Fibroblast of lung (primary cell): ENCODE results near the gene OTUD3. TPM values are rescaled to one million over a fixed set of nuclear protein-coding genes. Genes with fewer than 3 reads are reported as not detected.
"Not testable (repeated sequence)": the region's sequence is repeated elsewhere in the genome, so short reads cannot be mapped to it uniquely, and the experiment has no call there.

ENCODE experiments used
- DNase-seq, 2 donors: peaks; one replicate each; pipeline versions ENCODE4 v3.0.0 to v3.0.0-alpha.2; 2010; ENCODE audit warnings: low read depth in 2 of 2
- H2AFZ ChIP-seq: 2 replicates; pipeline ENCODE4 v1.5.1; 2012; ENCODE audit warnings: low read length, control low read depth, inconsistent platforms
- H3K27ac ChIP-seq: 2 replicates; pipeline ENCODE4 v1.5.1; 2011; ENCODE audit warnings: low read length, control low read depth; ENCODE audit not compliant: insufficient read depth
- H3K27me3 ChIP-seq: 2 replicates; pipeline ENCODE4 v1.5.1; 2011; ENCODE audit warnings: mild to moderate bottlenecking, low read length; ENCODE audit not compliant: control insufficient read depth, insufficient read depth
- H3K36me3 ChIP-seq: 2 replicates; pipeline ENCODE4 v1.5.1; 2011; ENCODE audit warnings: low read length; ENCODE audit not compliant: control insufficient read depth, insufficient read depth
- H3K4me1 ChIP-seq: 2 replicates; pipeline ENCODE4 v1.5.1; 2011; ENCODE audit warnings: low read length; ENCODE audit not compliant: control insufficient read depth, insufficient read depth; ENCODE audit errors: extremely low read depth
- H3K4me2 ChIP-seq: 2 replicates; pipeline ENCODE4 v1.5.1; 2011; ENCODE audit warnings: low read length, control low read depth; ENCODE audit not compliant: insufficient read depth; ENCODE audit errors: extremely low read depth
- H3K4me3 ChIP-seq, 4 experiments: fragments of 200-600 bp in 1 of 4; sonication (generic) in 1 of 4; replicated peaks in 1 of 4; 2 replicates each; pipeline ENCODE4 v1.5.1; 2011 to 2016; ENCODE audit warnings: low read length in 4 of 4, low read depth in 3 of 4, mild to moderate bottlenecking in 3 of 4, control low read depth in 2 of 4, inconsistent platforms in 1 of 4, mixed read lengths in 1 of 4; ENCODE audit not compliant: insufficient read depth in 1 of 4; ENCODE audit errors: control extremely low read depth in 1 of 4
- H3K79me2 ChIP-seq: 2 replicates; pipeline ENCODE4 v1.5.1; 2012; ENCODE audit warnings: mild to moderate bottlenecking, low read length, inconsistent platforms; ENCODE audit not compliant: control insufficient read depth, insufficient read depth
- H3K9ac ChIP-seq: 2 replicates; pipeline ENCODE4 v1.5.1; 2011; ENCODE audit warnings: mild to moderate bottlenecking, low read length, control low read depth; ENCODE audit not compliant: insufficient read depth
- H3K9me3 ChIP-seq: 2 replicates; pipeline ENCODE4 v1.5.1; 2012; ENCODE audit warnings: low read depth, low read length; ENCODE audit not compliant: control insufficient read depth, insufficient read depth
- H4K20me1 ChIP-seq: 2 replicates; pipeline ENCODE4 v1.5.1; 2011; ENCODE audit warnings: low read length; ENCODE audit not compliant: control insufficient read depth, insufficient read depth; ENCODE audit errors: extremely low read depth
- CTCF ChIP-seq, 2 donors: IDR thresholded peaks in 1 of 2; conservative IDR thresholded peaks in 1 of 2; 1 replicate in 1 of 2; 2 replicates in 1 of 2; pipeline ENCODE4 v1.5.1; 2011 to 2012; ENCODE audit warnings: low read length in 2 of 2, control low read depth in 1 of 2, inconsistent platforms in 1 of 2, low read depth in 1 of 2, mild to moderate bottlenecking in 1 of 2
- EZH2 ChIP-seq: IDR thresholded peaks from 2 replicates; pipeline ENCODE4 v1.5.1; 2012; ENCODE audit warnings: low read length, control low read depth, mild to moderate bottlenecking; ENCODE audit errors: missing control alignments
- polyA plus RNA-seq, 2 donors: library from polyadenylated mRNA; depleted of rRNA in 1 of 2; stranded (reverse) in 1 of 2; unstranded in 1 of 2; fragments of >200 nt; gene quantifications; 2 replicates each; pipeline ENCODE4 v1.2.1, GENCODE V29; 2011 to 2012; ENCODE audit warnings: missing spikeins in 1 of 2
- total RNA-seq: library from RNA; depleted of rRNA; stranded (reverse); fragments of >200 nt; gene quantifications from 2 replicates; pipeline ENCODE4 v1.2.1, GENCODE V29; 2014

Gene OTUD3
- total and polyA plus RNA-seq, 2 donors (not counting 1 experiment from before 2014, with no cell fraction given): 3.0 to 5.0 TPM

- no peak for DNase-seq
- Histone ChIP-seq H3K4me2 (no peak overlapping the region), H3K4me3 (no peak overlapping the region), H3K79me2 (no peaks in the 10 kb centered on the region), H2AFZ (no peak overlapping the region), H3K27me3 (no peaks in the 10 kb centered on the region), H3K4me1 (peaks cover 4% of the 10 kb centered on the region), H3K27ac (no peak overlapping the region), H3K36me3 (no peaks in the 10 kb centered on the region), H3K9ac (no peak overlapping the region), H3K9me3 (no peaks in the 10 kb centered on the region), H4K20me1 (no peaks in the 10 kb centered on the region)
- TF ChIP-seq EZH2 (no peak), CTCF (conservative IDR thresholded peaks at IDR 0.05 in 1 of 2, IDR thresholded peaks at IDR 0.05 in 1 of 2; ENCODE audit: low read depth in 1 of 2, low read length in 2 of 2) (no peak)
Measured at GRCh38 chr1:19866029-19866428, 16.2 kb upstream of the OTUD3 start.

DNA sequence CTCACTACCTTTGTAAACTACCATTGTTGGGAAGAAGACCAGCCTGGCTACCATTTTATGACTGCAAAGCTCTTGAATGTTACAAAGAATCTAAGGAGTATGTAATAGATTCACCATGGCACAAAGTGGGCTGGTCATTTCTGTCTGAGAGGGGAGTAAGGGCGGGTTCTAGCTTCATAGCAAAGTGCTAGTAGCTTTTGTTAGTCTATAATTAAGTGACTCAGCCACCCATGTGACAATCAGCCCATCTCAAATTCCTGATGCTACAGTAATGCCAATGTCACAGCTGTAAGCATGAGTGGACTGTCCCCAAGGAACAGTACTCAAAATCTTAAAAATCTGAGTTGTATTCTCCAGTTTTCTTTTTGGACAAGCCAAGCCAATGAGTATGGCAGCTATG lies 15.4 kb upstream of the OTUD3 start:
- TF ChIP-seq EZH2 (no peak), CTCF (conservative IDR thresholded peaks at IDR 0.05 in 1 of 2, IDR thresholded peaks at IDR 0.05 in 1 of 2; ENCODE audit: low read depth in 1 of 2, low read length in 2 of 2) (no peak)
- Histone ChIP-seq H3K27me3 (no peaks in the 10 kb centered on the region), H3K36me3 (no peaks in the 10 kb centered on the region), H3K4me1 (peaks cover 4% of the 10 kb centered on the region), H3K9me3 (no peaks in the 10 kb centered on the region), H3K79me2 (no peaks in the 10 kb centered on the region), H3K27ac (no peak overlapping the region), H3K9ac (no peak overlapping the region), H3K4me2 (no peak overlapping the region), H4K20me1 (no peaks in the 10 kb centered on the region), H2AFZ (no peak overlapping the region), H3K4me3 (no peak overlapping the region)
- peak in 1 of 2 donors; percentile 19 for DNase-seq

GRCh38 chr1:19868575-19868974 lies 13.6 kb upstream of the OTUD3 start:
- H3K79me2 ChIP-seq, H3K36me3 ChIP-seq, DNase-seq, H3K27ac ChIP-seq, H3K9ac ChIP-seq, H3K4me3 ChIP-seq, H3K4me2 ChIP-seq, H3K9me3 ChIP-seq, H4K20me1 ChIP-seq, H3K27me3 ChIP-seq, H2AFZ ChIP-seq, H3K4me1 ChIP-seq: not testable (repeated sequence)

DNA sequence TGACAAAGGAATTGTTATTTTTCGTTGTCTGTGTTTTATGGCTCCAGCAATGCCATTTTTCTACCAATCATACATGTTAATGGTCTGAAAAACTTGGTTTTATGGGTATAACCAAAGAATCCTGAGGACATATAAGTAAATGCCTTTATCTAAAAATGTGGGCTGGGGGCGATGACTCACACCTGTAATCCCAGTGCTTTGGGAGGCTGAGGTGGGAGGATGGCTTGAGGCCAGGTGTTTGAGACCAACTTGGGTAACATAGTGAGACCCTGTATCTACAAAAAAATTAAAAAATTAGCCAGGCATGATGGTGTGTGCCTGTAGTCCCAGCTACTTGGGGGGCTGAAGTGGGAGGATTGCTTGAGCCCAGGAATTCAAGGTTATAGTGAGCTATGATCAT lies 12.7 kb upstream of the OTUD3 start:
- not testable (repeated sequence) for H3K79me2 ChIP-seq, H3K36me3 ChIP-seq, H3K4me3 ChIP-seq, H3K9me3 ChIP-seq, H3K4me1 ChIP-seq, H4K20me1 ChIP-seq, H2AFZ ChIP-seq, H3K27ac ChIP-seq, H3K4me2 ChIP-seq, H3K27me3 ChIP-seq, H3K9ac ChIP-seq
- DNase-seq: peak in 1 of 2 donors; percentile 40
